PC-3 (cell line): ENCODE results near the gene RFLNA. TPM values are rescaled to one million over a fixed set of nuclear protein-coding genes. Genes with fewer than 3 reads are reported as not detected.

Experiments
- ATAC-seq: fragments of 200-7000 bp; cut with Tn5 transposase; 2 replicates; pipeline ENCODE4 v1.9.1; 2020; ENCODE audit warnings: mild to moderate bottlenecking, moderate library complexity
- BruUV-seq: library from RNA; stranded (reverse); fragments of 400-500 nt; replicated peaks from 2 replicates; lab custom pipeline; 2021; lab: Mats Ljungman, UMichigan
- CTCF ChIA-PET: fragments of 300-600 bp; sonication (Branson Sonifier 250); formaldehyde crosslinking; loops from one replicate; lab custom pipeline; 2022; ENCODE audit warnings: antibody characterized with exemption; lab: Charles Lee
- POLR2A ChIA-PET: fragments of 300-600 bp; sonication (Branson Sonifier 250); formaldehyde crosslinking; loops from one replicate; lab custom pipeline; 2022; ENCODE audit warnings: antibody characterized with exemption; ENCODE audit not compliant: unreplicated experiment; lab: Charles Lee
- DNase-seq: peaks from one replicate; pipeline ENCODE4 v3.0.0-alpha.2; 2015
- H2AFZ ChIP-seq: fragments of 300-600 bp; sonication (generic); 2 replicates; pipeline ENCODE4 v1.6.0; 2016; ENCODE audit warnings: antibody characterized with exemption, low read length
- H3F3A ChIP-seq: fragments of 300-600 bp; sonication (generic); one replicate; pipeline ENCODE4 v1.6.0; 2017; ENCODE audit warnings: antibody characterized with exemption, low read length, control low read depth, mild to moderate bottlenecking; ENCODE audit not compliant: unreplicated experiment
- H3K27ac ChIP-seq: fragments of 300-600 bp; sonication (generic); 2 replicates; pipeline ENCODE4 v1.5.1; 2016; ENCODE audit warnings: mild to moderate bottlenecking, low read length
- H3K27me3 ChIP-seq: fragments of 300-600 bp; sonication (generic); 2 replicates; pipeline ENCODE4 v1.6.1; 2016; ENCODE audit warnings: low read length, mixed read lengths
- H3K36me3 ChIP-seq: fragments of 300-600 bp; sonication (generic); 2 replicates; pipeline ENCODE4 v1.6.1; 2016; ENCODE audit warnings: low read depth, mixed run types, low read length, mixed read lengths
- H3K4me1 ChIP-seq: fragments of 300-600 bp; sonication (generic); 2 replicates; pipeline ENCODE4 v1.5.1; 2016; ENCODE audit warnings: low read length; ENCODE audit not compliant: insufficient read depth
- H3K4me2 ChIP-seq: fragments of 300-600 bp; sonication (generic); 2 replicates; pipeline ENCODE4 v1.6.0; 2016; ENCODE audit warnings: low read length
- H3K4me3 ChIP-seq: fragments of 300-600 bp; sonication (generic); 2 replicates; pipeline ENCODE4 v1.5.1; 2016; ENCODE audit warnings: mild to moderate bottlenecking, low read length, mixed read lengths
- H3K79me2 ChIP-seq: fragments of 300-600 bp; sonication (generic); 2 replicates; pipeline ENCODE4 v1.6.1; 2017; ENCODE audit warnings: low read length, mixed read lengths
- H3K9ac ChIP-seq: fragments of 300-600 bp; sonication (generic); 2 replicates; pipeline ENCODE4 v1.6.0; 2016; ENCODE audit warnings: mild to moderate bottlenecking, low read length
- H3K9me2 ChIP-seq: fragments of 300-600 bp; sonication (generic); replicated peaks from 2 replicates; pipeline ENCODE4 v1.6.1; 2016; ENCODE audit warnings: mixed run types, low read length, mixed read lengths
- H3K9me3 ChIP-seq: fragments of 300-600 bp; sonication (generic); 2 replicates; pipeline ENCODE4 v1.6.1; 2016; ENCODE audit warnings: low read length, mixed read lengths
- H4K20me1 ChIP-seq: fragments of 300-600 bp; sonication (generic); 2 replicates; pipeline ENCODE4 v1.6.1; 2016; ENCODE audit warnings: low read length, mixed read lengths
- CTCF ChIP-seq: fragments of 300-600 bp; sonication (generic); conservative IDR thresholded peaks from 2 replicates; pipeline ENCODE4 v1.5.1; 2017; ENCODE audit warnings: antibody characterized with exemption, low read depth, mild to moderate bottlenecking, low read length
- EZH2 ChIP-seq: fragments of 300-600 bp; sonication (generic); IDR thresholded peaks from one replicate; pipeline ENCODE4 v1.6.1; 2017; ENCODE audit warnings: antibody characterized with exemption, mild to moderate bottlenecking, low read length; ENCODE audit not compliant: unreplicated experiment
- EZH2phosphoT487 ChIP-seq: fragments of 300-600 bp; sonication (generic); IDR thresholded peaks from 2 replicates; pipeline ENCODE4 v1.6.1; 2018; ENCODE audit warnings: mild to moderate bottlenecking, antibody characterized with exemption, low read length, borderline replicate concordance
- intact Hi-C: fragments of 100-400 bp; cut with micrococcal nuclease; formaldehyde crosslinking; loops from 2 replicates; pipeline ENCODE4 v1.9.0; 2023
- total RNA-seq: library from RNA; depleted of rRNA; stranded (reverse); fragments of >200 nt; gene quantifications from 2 replicates; pipeline ENCODE4 v1.2.3, GENCODE V29; 2014

Gene RFLNA
- total RNA-seq, 1 experiment from 2014 or later = not detected

- Histone ChIP-seq H3K36me3 (peaks cover 82% of the 10 kb centered on the region), H3K4me3 (no peak overlapping the region), H3K4me2 (no peak overlapping the region), H3K27ac (no peak overlapping the region), H4K20me1 (peaks cover 15% of the 10 kb centered on the region), H3K9ac (no peak overlapping the region), H3K4me1 (no peaks in the 10 kb centered on the region), H3K27me3 (no peaks in the 10 kb centered on the region), H3K79me2 (no peaks in the 10 kb centered on the region), H3K9me3 (no peaks in the 10 kb centered on the region), H3F3A (no peaks in the 10 kb centered on the region), H2AFZ (no peak overlapping the region), H3K9me2 (no peaks in the 10 kb centered on the region)
- intact Hi-C loops = no loop called here
- ATAC-seq (no peak), DNase-seq (no peak)
- POLR2A ChIA-PET = no interaction called here
- CTCF ChIA-PET = no interaction called here
- no TSS peak for BruUV-seq
- TF ChIP-seq EZH2phosphoT487 = no peak
- TF ChIP-seq CTCF = no peak
- TF ChIP-seq EZH2 = no peak
These were observed 49.1 kb downstream of the RFLNA start for GRCh38 chr12:124344022-124344421.

GRCh38 chr12:124344526-124344925 lies 49.6 kb downstream of the RFLNA start:
- DNase-seq (no peak), ATAC-seq (no peak)
- no peaks in the 10 kb centered on the region for H3K27me3 ChIP-seq
- H3K9ac ChIP-seq = no peak overlapping the region
- ChIA-PET CTCF (no interaction called here), POLR2A (no interaction called here)
- intact Hi-C loops = no loop called here
- H3K9me2 ChIP-seq = no peaks in the 10 kb centered on the region
- no peaks in the 10 kb centered on the region for H3K4me1 ChIP-seq
- peaks cover 86% of the 10 kb centered on the region for H3K36me3 ChIP-seq
- peaks cover 15% of the 10 kb centered on the region for H4K20me1 ChIP-seq
- H3K79me2 ChIP-seq = no peaks in the 10 kb centered on the region
- H3K4me3 ChIP-seq = no peak overlapping the region
- H3K4me2 ChIP-seq = no peak overlapping the region
- TF ChIP-seq EZH2phosphoT487 (no peak), EZH2 (no peak), CTCF (no peak)
- BruUV-seq = no TSS peak
- H3F3A ChIP-seq = no peaks in the 10 kb centered on the region
- no peak overlapping the region for H3K27ac ChIP-seq
- no peak overlapping the region for H2AFZ ChIP-seq
- no peaks in the 10 kb centered on the region for H3K9me3 ChIP-seq

- no peak for TF ChIP-seq EZH2
- H3K4me2 ChIP-seq = no peak overlapping the region
- no peaks in the 10 kb centered on the region for H3K4me1 ChIP-seq
- H3K27ac ChIP-seq = no peak overlapping the region
- H2AFZ ChIP-seq = no peak overlapping the region
- ATAC-seq (no peak), DNase-seq (no peak)
- H3K9me3 ChIP-seq = no peaks in the 10 kb centered on the region
- POLR2A ChIA-PET = no interaction called here
- no peaks in the 10 kb centered on the region for H3F3A ChIP-seq
- no peaks in the 10 kb centered on the region for H3K27me3 ChIP-seq
- intact Hi-C loops = no loop called here
- H3K4me3 ChIP-seq = no peak overlapping the region
- H3K36me3 ChIP-seq = peaks cover 89% of the 10 kb centered on the region
- no peaks in the 10 kb centered on the region for H3K79me2 ChIP-seq
- no peak overlapping the region for H3K9ac ChIP-seq
- no TSS peak for BruUV-seq
- H3K9me2 ChIP-seq = no peaks in the 10 kb centered on the region
- peaks cover 19% of the 10 kb centered on the region for H4K20me1 ChIP-seq
- CTCF ChIA-PET = no interaction called here
These were observed 50.9 kb downstream of the RFLNA start for GRCh38 chr12:124345795-124346194.
